ENCODE measurements around the gene CDK5RAP1. TPM values are rescaled to one million over a fixed set of nuclear protein-coding genes. Genes with fewer than 3 reads are reported as not detected.

Gene CDK5RAP1
- total and polyA plus RNA-seq, 2 donors (not counting 3 experiments of a cell fraction or from before 2014, with no cell fraction given) = 30.8 to 36.5 TPM

- CTCF ChIA-PET = no interaction called here
- H3K4me1 ChIP-seq (ENCODE audit: control insufficient read depth, extremely low read depth, insufficient read depth, low read length) = no peaks in the 10 kb centered on the region
- FAIRE-seq (no peak), DNase-seq (ENCODE audit: low read depth, low spot score) (no peak)
- H3K36me3 ChIP-seq (ENCODE audit: control insufficient read depth in 2 of 2, extremely low read depth in 1 of 2, insufficient read depth in 2 of 2, low read length in 2 of 2) = no peaks in the 10 kb centered on the region
- intact Hi-C loops (cut with micrococcal nuclease) (no loop called here), dilution Hi-C loops (cut with MboI; ENCODE audit: extremely low pct_ligation_motif_present, low sequenced_read_pairs) (no loop called here)
- no TSS peak for BruUV-seq (replicated peaks)
- H3K9me1 ChIP-seq (replicated peaks; ENCODE audit: control insufficient read depth, extremely low read depth, insufficient read depth, low read length) = no peaks in the 10 kb centered on the region
- POLR2A ChIA-PET = no interaction called here
- no peak overlapping the region for H3K27ac ChIP-seq (ENCODE audit: insufficient read depth, low read depth, low read length)
- H3K27me3 ChIP-seq (ENCODE audit: control insufficient read depth in 2 of 2, insufficient read depth in 2 of 2, low read length in 2 of 2) = no peaks in the 10 kb centered on the region
- TF ChIP-seq FOS (IDR thresholded peaks at IDR 0.05; ENCODE audit: borderline replicate concordance, insufficient read depth, low read length) (no peak), MAX (IDR thresholded peaks at IDR 0.05; ENCODE audit: insufficient read depth, insufficient read length) (no peak), POLR2AphosphoS5 (IDR thresholded peaks at IDR 0.05; ENCODE audit: insufficient read depth, low read depth, low read length) (no peak), GATA2 (IDR thresholded peaks at IDR 0.05; ENCODE audit: insufficient read depth, insufficient read length, low read depth, low read length) (no peak), MYC (IDR thresholded peaks at IDR 0.05; ENCODE audit: low read depth, low read length) (no peak), POLR2A (IDR thresholded peaks at IDR 0.05; ENCODE audit: low read depth, low read length) (no peak), CTCF (IDR thresholded peaks at IDR 0.05; ENCODE audit: extremely low read depth in 1 of 2, insufficient read depth in 1 of 2, low read depth in 1 of 2, low read length in 2 of 2) (no peak), EZH2 (IDR thresholded peaks at IDR 0.05; ENCODE audit: borderline replicate concordance, low read depth, low read length, severe bottlenecking) (no peak), JUN (IDR thresholded peaks at IDR 0.05; ENCODE audit: borderline replicate concordance, insufficient read depth, insufficient read length, low read depth) (no peak)
- no peaks in the 10 kb centered on the region for H4K20me1 ChIP-seq (replicated peaks; ENCODE audit: control insufficient read depth, extremely low read depth, insufficient read depth, low read length)
- H3K79me2 ChIP-seq (ENCODE audit: control insufficient read depth, insufficient read depth, low read length) = no peaks in the 10 kb centered on the region
- no peak overlapping the region for H3K9ac ChIP-seq (replicated peaks; ENCODE audit: extremely low read depth, insufficient read depth, low read length)
- H2AFZ ChIP-seq (ENCODE audit: low read depth, low read length) = no peak overlapping the region
- no peak overlapping the region for H3K4me3 ChIP-seq (replicated peaks in 1 of 3; ENCODE audit: insufficient read depth in 1 of 3, low read depth in 1 of 3, low read length in 3 of 3)
- H3K9me3 ChIP-seq (replicated peaks; ENCODE audit: control insufficient read depth, insufficient read depth, low read length) = no peaks in the 10 kb centered on the region
- no peak overlapping the region for H3K4me2 ChIP-seq (ENCODE audit: insufficient read depth, low read length)
Measured at GRCh38 chr20:33349493-33349892, 51.8 kb downstream of the CDK5RAP1 start.

All from endothelial cell of umbilical vein (primary cell).